Testis (tissue), 3 donors: ENCODE measurements around the gene GLYAT. TPM values are rescaled to one million over a fixed set of nuclear protein-coding genes. Genes with fewer than 3 reads are reported as not detected.

Source experiments
- DNase-seq: peaks from one replicate; pipeline ENCODE4 v3.0.0-alpha.2; 2019
- H3K27ac ChIP-seq, 2 donors: fragments of 200-600 bp; sonication (generic); one replicate each; pipeline ENCODE4 v1.5.1; 2019
- H3K27me3 ChIP-seq: fragments of 200-600 bp; sonication (generic); one replicate; pipeline ENCODE4 v1.5.1; 2019
- H3K36me3 ChIP-seq: fragments of 200-600 bp; sonication (generic); one replicate; pipeline ENCODE4 v1.5.1; 2017; ENCODE audit warnings: low read depth; ENCODE audit errors: missing control alignments
- H3K4me1 ChIP-seq: fragments of 200-600 bp; sonication (generic); one replicate; pipeline ENCODE4 v1.5.1; 2019
- H3K4me3 ChIP-seq, 2 donors: fragments of 200-600 bp; sonication (generic); one replicate each; pipeline ENCODE4 v1.5.1; 2017 to 2019
- H3K9me3 ChIP-seq: fragments of 200-600 bp; sonication (generic); one replicate; pipeline ENCODE4 v1.5.1; 2017
- POLR2A ChIP-seq: fragments of 450-650 bp; IDR thresholded peaks from one replicate; pipeline ENCODE4 v1.6.1; 2017; ENCODE audit warnings: antibody characterized with exemption, mild to moderate bottlenecking, moderate library complexity
- WGBS, 2 donors: methylation state at CpG; one replicate each; pipeline ENCODE4 v1.1.5; 2018; 5-methylcytosine and 5-hydroxymethylcytosine counted together
- intact Hi-C: fragments of 100-400 bp; cut with DNase I; formaldehyde crosslinking; loops from one replicate; pipeline ENCODE4 v1.15.1; 2023; ENCODE audit warnings: low total_unique reads
- polyA plus RNA-seq: library from polyadenylated mRNA; stranded (reverse); fragments of 350-450 nt; fragmentation: Illumina TruSeq; extraction: RNeasy Lipid Tissue Mini Kit (QIAGEN cat#74804); gene quantifications from one replicate; pipeline ENCODE4 v1.2.3, GENCODE V29; 2014; ENCODE audit warnings: low read depth, low replicate concordance; ENCODE audit not compliant: insufficient read depth
- total RNA-seq, 2 donors: library from RNA; depleted of rRNA; stranded (reverse); fragments of >200 nt; gene quantifications; one replicate each; pipeline ENCODE4 v1.2.3, GENCODE V29; 2016
- TF ChIP-seq, protein P1 (sequence below), 3 experiments: fragments of 450-650 bp in 2 of 3; fragments of 200-600 bp in 1 of 3; sonication (generic) in 1 of 3; IDR thresholded peaks; one replicate each; pipeline ENCODE4 v1.5.1; 2016 to 2019; ENCODE audit warnings: antibody characterized with exemption in 3 of 3, mild to moderate bottlenecking in 2 of 3, moderate library complexity in 1 of 3

GLYAT gene
- total and polyA plus RNA-seq, 3 donors from 2014 or later = 1.0 to 1.9 TPM; not detected in 1

DNA sequence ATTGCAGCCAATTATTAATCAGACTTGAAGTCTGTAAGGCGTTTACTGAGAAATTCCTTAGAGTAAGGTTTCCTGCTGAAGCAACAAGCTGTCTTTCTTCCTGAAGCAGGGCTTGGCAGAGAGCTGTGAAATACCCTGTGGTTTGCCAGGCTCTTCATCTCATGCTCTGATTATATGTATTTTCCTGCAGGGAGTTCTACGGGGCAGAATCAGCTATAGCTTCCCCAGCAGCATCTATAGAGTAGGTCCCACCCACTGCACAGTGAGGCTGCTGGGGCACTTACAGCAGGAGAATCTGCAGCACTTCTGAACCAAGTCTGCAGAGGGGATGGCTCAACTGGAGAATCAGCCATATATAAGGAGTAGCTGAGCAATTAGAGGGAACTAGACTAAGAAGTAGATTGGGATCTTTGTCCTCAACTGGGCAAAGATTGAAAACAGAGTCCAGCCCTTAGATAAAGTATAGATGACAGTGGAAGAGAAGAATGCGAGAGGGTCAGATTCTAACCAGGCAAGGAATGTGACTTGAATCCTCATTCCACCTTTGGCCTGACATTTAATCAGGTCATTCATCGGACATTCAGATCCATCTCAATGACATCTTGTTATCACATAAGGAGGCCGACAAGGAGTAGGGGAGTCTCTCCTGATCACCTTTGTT is 71.7 kb downstream of the GLYAT start:
- no peaks in the 10 kb centered on the region for H3K9me3 ChIP-seq
- H3K27ac ChIP-seq = no peak overlapping the region
- WGBS, 2 donors = 67 to 73% methylated on average over 5 of the region's 5 CpGs
- TF ChIP-seq, protein P1, sequence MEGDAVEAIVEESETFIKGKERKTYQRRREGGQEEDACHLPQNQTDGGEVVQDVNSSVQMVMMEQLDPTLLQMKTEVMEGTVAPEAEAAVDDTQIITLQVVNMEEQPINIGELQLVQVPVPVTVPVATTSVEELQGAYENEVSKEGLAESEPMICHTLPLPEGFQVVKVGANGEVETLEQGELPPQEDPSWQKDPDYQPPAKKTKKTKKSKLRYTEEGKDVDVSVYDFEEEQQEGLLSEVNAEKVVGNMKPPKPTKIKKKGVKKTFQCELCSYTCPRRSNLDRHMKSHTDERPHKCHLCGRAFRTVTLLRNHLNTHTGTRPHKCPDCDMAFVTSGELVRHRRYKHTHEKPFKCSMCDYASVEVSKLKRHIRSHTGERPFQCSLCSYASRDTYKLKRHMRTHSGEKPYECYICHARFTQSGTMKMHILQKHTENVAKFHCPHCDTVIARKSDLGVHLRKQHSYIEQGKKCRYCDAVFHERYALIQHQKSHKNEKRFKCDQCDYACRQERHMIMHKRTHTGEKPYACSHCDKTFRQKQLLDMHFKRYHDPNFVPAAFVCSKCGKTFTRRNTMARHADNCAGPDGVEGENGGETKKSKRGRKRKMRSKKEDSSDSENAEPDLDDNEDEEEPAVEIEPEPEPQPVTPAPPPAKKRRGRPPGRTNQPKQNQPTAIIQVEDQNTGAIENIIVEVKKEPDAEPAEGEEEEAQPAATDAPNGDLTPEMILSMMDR (IDR thresholded peaks at IDR 0.05) = no peak
- TF ChIP-seq POLR2A = no peak
- no peaks in the 10 kb centered on the region for H3K27me3 ChIP-seq
- H3K4me3 ChIP-seq = no peak overlapping the region
- intact Hi-C loops = no loop called here
- H3K36me3 ChIP-seq = no peaks in the 10 kb centered on the region
- no peak for DNase-seq
- H3K4me1 ChIP-seq = no peaks in the 10 kb centered on the region

DNA sequence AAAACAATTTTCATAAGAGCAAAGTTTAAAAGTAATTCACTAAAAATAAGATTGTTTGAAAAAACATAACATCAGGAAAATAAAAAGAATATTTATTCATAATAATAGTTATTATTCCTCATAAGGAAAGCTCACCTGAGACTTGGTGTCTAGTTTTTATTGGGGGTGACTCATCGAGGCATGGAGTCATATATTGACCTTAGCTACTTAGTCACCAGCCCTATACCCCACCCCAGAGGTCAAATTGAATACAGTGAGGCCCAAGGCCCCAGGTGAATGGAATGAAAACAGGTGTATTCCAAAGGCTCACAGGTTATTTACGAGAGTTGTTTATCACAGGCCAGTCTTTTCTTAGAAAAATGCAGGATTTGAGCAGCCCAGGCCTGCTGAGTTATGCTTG is 72.3 kb downstream of the GLYAT start:
- Histone ChIP-seq H3K36me3 (no peaks in the 10 kb centered on the region), H3K4me1 (no peaks in the 10 kb centered on the region), H3K27ac (no peak overlapping the region), H3K4me3 (no peak overlapping the region), H3K9me3 (no peaks in the 10 kb centered on the region), H3K27me3 (no peaks in the 10 kb centered on the region)
- 85 to 90% methylated on average over 2 of the region's 2 CpGs for WGBS, 2 donors
- intact Hi-C loops = no loop called here
- DNase-seq = no peak
- TF ChIP-seq, protein P1 (IDR thresholded peaks at IDR 0.05) = no peak
- no peak for TF ChIP-seq POLR2A

Other genes starting within 250 kb of the GLYAT start
- under 1 TPM; 0.62 to 0.71 TPM for gene OR5B21, start 223.8 kb downstream of the GLYAT start, total RNA-seq
- not detected for gene OR5B21, start 223.8 kb downstream of the GLYAT start, polyA plus RNA-seq
- gene LPXN, start 156.1 kb downstream of the GLYAT start, total RNA-seq = 10 to 100 TPM; 15.8 to 17.3 TPM
- gene LPXN, start 156.1 kb downstream of the GLYAT start, polyA plus RNA-seq = 14.5 TPM
- 100 to 1,000 TPM in 1 of 2 donors, 10 to 100 TPM in 1; 99.0 to 126 TPM for gene ZFP91, start 152.9 kb downstream of the GLYAT start, total RNA-seq
- 215 TPM for gene ZFP91, start 152.9 kb downstream of the GLYAT start, polyA plus RNA-seq
- gene CNTF, start 109.3 kb downstream of the GLYAT start, total RNA-seq = 1 to 10 TPM; 1.3 to 1.6 TPM
- 1.0 TPM for gene CNTF, start 109.3 kb downstream of the GLYAT start, polyA plus RNA-seq
- gene GLYATL2, start 112.8 kb upstream of the GLYAT start, total RNA-seq = under 1 TPM; 0.12 to 0.63 TPM
- not detected for gene GLYATL2, start 112.8 kb upstream of the GLYAT start, polyA plus RNA-seq
- gene GLYATL1, start 207.5 kb upstream of the GLYAT start, total RNA-seq = 1 to 10 TPM in 1 of 2 donors, not detected in 1; 1.4 TPM
- 0.40 TPM for gene GLYATL1, start 207.5 kb upstream of the GLYAT start, polyA plus RNA-seq